ENCODE measurements around the gene KDM2A. TPM values are rescaled to one million over a fixed set of nuclear protein-coding genes. Genes with fewer than 3 reads are reported as not detected.
A peak's percentile ranks its signal among the peaks of the same experiment; 100 is the strongest.
"Not testable (repeated sequence)": the region's sequence is repeated elsewhere in the genome, so short reads cannot be mapped to it uniquely, and the experiment has no call there.

The KDM2A gene
- total RNA-seq, 1 experiment from 2014 or later: 27.9 TPM

DNA sequence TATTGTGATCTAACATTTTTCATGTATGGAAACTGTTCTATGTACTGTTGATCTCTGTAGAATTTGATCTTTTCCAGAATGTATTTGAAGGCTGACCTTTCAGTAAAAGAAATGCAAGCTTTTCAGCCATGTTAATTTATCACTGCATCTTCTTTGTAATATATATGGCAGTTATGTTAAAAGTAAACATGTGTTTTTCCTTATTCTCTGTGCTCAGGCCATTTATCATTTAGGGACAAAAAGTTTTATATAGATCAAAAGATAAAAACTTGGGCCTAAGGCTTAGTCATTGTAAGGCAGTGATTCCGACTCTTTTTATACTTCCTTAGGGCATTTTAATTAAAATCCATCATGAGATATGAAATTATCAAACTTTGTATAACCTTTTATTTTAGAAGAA is 48.7 kb downstream of the KDM2A start:
- DNase-seq (ENCODE audit: low spot score): no peak

DNA sequence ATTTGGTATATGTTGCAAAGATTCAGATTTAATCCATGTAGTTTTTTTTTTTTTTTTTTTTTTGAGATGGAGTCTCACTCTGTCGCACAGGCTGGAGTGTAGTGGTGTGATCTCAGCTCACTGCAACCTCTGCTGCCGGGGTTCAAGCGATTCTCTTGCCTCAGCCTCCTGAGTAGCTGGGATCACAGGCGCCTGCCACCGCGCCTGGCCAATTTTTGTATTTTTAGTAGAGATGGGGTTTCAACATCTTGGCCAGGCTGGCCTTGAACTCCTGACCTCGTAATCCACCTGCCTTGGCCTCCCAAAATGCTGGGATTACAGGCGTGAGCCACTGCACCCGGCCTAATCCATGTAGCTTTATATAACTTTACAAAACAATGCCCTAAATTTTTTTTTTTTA is 49.8 kb downstream of the KDM2A start:
- not testable (repeated sequence) for DNase-seq (ENCODE audit: low spot score)

DNA sequence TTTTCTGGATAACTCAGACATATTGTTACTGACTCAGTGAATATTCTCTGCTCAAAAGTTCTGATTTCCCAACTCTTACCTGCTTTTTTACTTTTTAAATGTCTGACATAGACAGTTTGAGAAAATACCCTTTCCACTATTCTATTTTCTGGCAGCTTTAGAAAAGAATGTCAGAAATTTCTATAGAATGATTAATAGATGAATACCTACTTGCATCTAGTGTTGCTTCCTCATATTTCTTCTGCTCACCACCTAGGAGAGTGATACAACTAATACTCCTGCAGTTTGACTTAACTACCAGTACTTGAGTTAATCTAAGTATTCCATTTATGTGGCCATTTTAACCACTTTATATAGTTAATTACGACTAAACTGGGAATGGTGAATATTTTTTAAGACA is 55.2 kb downstream of the KDM2A start:
- DNase-seq (ENCODE audit: low spot score): no peak

DNA sequence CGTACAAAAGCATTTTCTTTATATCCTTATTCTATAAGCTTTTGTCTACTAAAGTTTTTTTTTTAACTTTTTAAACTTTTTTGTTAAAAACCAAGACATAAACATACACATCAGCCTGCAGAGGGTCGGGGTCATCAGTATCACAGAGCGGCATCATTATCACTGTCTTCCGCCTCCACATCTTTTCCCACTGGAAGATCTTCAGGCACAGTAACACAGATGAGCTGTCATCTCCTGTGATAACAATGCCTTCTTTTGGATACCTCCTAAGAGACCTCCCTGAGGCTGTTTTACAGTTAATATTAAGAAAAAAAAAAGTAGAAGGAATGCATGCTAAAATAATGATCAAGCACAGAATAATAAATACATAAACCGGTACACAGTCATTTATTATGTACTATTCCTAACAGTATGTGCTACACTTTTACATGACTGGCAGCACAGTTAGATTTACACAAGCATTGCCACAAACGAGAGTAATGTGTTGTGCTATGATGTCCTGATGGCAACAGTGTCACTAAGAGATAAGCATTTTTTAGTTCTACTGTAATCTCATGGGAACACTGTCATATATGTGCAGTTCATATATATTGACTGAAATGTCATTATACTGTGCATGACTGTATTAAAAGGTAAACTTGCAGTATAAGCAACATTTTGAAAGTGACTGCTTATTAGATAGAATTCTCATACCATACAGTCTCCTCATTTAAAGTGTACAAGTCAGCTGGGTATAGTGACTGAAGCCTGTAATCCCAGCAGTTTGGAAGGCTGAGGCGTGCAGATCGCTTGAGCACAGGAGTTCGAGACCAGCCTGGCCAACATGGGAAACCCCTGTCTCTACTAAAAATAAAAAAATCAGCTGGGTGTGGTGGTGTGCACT is 58.6 kb downstream of the KDM2A start:
- no peak for DNase-seq (ENCODE audit: low spot score)

DNA sequence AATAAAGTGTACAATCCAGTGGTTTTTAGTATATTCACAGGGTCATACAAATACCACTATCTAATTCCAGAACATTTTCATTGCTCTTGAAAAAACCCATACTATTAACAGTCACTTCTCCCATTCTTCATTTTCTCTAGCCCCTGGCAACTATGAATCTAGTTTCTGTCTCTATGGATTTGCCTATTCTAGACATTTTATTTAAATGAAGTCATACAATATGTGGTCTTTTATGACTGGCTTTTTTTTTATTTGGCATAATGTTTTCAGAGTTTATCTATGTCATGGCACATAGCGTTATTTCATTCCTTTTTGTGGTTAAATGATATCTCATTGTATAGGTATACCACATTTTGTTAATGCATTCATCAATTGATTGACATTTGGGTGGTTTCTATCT is 59.4 kb downstream of the KDM2A start:
- DNase-seq (ENCODE audit: low spot score): no peak

DNA sequence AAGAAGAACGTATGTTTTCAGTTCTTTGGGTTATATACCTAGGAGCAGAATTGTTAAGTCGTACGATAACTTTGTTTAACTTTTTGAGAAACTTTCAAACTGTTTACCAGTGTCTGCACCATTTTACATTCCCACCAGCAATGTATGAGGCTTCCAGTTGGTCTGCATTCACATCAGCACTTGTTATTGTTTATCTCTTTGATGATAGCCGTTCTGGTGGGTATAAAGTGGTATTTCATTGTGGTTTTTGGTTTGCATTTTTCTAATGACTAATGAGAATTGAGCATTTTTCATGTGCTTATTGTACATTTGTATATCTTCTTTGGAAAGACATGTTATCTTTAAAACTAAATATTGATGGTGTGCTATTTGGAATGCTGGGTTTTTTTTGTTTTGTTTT is 59.8 kb downstream of the KDM2A start:
- DNase-seq (ENCODE audit: low spot score): peak; percentile 3

DNA sequence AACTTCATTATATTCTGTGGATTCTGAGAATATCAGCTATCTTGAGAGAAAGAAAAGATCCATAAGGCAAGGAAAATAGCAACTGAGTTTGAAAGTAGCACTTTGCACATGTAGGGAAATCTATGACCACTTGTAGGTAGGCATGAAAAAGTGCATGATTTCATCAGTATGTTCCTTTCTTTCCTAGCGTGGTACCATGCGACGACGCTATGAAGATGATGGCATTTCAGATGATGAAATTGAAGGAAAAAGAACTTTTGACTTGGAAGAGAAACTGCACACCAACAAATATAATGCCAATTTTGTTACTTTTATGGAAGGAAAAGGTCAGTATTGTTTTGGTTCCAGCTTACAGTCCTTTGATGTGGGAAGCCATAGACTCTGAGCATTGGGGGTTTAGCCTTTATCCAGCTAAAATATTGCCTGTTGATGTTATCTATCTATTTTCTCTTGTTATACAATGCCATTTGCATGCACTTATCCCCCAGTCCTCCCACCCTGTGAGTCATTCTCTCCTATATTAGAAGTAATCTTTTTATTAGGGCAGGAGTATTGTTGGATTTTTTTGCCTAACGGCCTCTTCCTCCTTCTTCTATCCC is 60.9 kb downstream of the KDM2A start:
- DNase-seq (ENCODE audit: low spot score): no peak

DNA sequence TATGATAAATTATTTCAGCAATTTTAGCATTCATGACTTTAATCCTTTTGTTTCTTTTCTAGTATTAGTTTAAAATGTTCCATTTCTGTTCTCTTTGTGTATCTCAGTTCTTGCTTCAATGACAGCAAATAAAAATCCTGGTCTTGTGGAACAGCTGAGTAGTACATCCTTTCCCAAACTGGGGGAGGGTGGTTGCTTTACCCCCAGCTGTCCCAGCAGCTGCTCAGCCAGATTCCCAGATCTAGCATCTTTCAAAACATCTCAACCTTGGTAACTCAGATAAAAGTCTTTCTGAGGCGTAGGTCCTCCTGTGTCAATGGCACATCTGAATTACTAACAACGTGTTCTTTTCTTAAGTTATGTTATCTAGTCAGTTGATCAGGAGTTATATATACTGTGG is 75.0 kb downstream of the KDM2A start:
- no peak for DNase-seq (ENCODE audit: low spot score)

DNA sequence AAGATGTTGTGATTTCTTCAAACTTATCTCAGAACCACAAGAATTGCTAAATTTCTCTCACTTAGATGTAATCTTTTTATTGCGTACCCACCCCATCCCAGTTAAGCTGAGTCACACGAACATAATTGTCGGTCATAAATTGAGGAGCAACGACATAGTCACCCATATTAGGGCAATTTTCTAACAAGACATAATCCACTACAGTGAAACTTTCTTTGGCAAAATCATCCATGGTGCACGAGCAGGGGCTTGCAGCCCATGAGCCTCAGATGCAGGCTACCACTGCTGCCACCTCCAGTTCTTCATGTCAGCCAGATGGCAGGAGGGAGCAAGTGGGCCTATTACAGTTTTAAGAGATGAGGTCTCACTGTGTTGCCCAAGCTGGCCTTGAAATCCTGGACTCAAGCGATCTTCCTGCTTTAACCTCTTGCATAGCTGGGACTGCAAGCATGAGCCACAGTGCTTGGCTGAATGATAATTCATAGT is 77.0 kb downstream of the KDM2A start:
- peak; percentile 81 for DNase-seq (ENCODE audit: low spot score)

DNA sequence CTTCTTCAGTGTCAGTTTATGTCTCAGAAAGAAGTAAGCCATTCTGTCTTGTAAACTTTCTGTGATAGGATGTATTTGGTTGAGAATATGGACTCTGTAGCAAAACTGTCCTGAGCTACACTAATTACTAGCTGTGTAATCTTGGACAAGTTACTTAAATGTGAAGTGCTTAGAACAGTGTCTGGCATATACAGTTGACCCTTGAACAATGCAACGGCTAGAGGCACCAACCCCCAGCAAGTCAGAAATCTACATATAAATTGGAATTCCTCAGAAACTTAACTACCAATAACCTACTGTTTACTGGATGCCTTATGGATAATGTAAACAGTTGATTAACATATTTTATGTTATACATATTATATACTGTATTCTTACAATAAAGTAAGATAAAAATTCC is 78.5 kb downstream of the KDM2A start:
- no peak for DNase-seq (ENCODE audit: low spot score)

DNA sequence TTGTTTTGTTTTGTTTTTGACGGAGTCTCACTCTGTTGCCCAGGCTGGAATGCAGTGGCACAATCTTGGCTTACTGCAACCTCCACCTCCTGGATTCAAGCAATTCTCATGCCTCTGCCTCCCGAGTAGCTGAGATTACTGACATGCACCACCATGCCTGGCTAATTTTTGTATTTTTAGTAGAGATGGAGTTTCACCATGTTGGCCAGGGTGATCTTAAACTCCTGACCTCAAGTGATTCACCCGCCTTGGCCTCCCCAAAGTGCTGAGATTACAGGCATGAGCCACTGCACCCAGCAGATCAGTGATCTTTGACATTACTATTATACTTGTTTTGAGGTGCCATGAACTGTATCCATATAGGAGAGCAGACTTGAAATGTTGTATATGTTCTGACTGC is 79.7 kb downstream of the KDM2A start:
- not testable (repeated sequence) for DNase-seq (ENCODE audit: low spot score)

DNA sequence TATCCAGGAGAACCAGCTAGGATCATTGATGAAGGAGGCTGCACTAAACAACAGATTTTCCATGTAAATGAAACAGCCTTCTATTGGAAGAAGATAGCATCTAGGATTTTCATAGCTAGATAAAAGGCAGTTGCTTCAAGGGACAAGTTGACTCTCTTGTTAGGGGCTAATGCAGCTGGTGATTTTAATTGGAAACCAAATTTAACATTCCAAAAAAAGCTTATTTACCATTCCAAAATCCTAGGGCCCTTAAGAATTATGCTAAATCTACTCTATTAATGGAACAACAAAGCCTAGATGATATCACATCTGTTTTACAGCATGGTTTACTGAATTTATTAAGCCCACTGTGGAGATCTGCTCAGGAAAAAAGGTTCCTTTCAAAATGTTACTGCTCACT is 80.7 kb downstream of the KDM2A start:
- no peak for DNase-seq (ENCODE audit: low spot score)

DNA sequence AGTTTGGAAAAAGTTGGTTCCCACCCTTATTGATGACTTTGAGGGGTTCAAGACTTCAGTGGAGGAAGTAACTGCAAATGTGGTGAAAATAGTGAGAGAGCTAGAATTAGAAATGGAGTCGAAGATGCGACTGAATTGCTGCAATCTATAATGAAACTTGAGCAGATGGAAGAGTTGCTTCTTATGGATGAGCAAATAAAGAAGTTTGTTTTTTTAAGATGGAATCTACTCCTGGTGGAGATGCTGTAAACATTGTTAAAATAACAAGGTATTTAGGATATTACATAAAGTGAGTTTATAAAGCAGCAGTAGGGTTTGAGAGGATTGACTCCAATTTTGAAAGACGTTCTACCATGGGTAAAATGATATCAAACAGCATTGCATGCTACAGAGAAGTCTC is 83.0 kb downstream of the KDM2A start:
- DNase-seq (ENCODE audit: low spot score): no peak

DNA sequence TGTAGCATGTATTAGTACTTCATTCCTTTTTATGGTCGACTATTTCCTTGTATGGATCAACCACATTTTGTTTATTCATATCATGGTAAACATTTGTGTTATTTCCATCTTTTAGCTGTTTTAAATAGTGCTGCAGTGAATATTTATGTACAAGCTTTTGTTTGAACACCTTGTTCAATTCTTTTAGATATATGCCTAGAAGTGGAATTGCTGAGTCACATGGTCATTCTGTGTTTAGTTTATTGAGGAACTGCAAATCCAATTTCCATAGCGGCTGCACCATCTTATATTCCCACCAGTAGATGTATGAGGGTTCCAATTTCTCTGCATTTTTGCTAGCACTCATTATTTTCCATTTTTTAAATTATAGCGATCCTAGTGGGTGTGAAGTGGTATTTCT is 85.8 kb downstream of the KDM2A start:
- no peak for DNase-seq (ENCODE audit: low spot score)

DNA sequence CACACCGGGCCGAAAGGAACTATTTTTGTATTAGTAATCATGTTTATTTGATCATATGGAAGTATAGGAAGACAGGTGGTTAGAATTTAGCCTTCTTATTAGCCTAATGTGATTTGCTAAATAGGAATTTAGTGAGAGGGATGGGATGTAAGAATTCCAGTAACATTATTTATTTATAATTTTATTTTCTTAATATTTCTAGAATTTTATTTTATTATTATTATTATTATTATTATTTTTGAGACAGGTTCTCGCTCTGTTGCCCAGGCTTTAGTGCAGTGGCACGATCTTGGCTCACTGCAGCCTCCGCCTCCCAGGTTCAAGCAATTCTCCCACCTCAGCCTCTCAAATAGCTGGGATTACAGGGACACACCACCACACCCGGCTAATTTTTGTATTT is 90.2 kb downstream of the KDM2A start:
- DNase-seq (ENCODE audit: low spot score): not testable (repeated sequence)

DNA sequence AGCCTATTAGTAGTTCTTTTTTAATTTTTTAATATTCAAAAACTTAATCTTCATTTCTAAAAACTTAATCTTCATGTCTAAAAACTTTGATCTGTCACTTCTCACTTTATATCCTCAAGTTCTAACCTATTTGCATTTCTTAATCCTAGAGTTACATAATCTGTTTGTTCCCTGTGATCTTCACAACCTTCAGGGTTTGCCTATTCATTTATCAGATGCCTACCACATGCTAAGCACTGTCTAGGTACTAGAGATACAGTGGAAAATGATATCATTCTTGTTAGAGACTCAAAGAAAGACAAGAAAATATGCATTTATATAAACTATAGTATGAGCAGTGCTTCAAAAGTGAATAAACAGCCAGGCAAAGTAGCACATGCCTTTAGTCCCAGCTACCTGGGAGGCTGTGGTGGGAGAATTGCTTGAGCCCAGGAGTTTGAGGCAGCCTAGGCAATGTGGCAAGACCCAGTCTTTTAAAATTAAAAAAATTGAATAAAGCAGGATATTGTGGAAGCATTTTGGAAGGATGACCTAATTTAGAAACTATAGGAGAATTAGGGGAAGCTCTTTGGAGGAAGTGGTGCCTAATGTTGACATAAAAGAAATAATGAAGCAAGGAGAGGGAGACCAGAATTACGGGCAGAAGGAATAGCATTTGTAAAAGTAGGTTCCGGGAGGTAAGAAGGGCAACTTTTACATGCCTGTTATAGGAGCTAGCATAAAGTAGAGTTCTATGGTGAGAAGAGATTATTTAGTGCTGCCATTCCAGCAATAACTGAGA is 92.8 kb downstream of the KDM2A start:
- DNase-seq (ENCODE audit: low spot score): no peak

DNA sequence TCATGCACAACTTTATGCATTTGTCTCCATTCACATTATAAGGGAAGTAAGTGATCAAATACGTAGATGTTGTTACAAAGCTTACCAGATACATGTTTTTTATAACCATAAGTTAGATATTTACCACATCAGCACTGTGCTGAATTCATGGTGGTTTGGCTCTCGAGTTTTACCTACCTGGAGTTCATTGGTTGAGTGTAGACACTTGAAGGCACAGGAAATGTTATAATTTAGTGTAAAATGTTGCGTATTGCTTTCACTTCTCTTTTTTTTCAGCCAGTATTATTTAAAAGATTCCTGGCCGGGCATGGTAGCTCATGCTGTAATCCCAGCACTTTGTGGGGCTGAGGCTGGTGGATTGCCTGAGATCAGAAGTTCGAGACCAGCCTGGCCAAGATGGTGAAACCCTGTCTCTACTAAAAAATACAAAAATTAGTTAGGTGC is 94.1 kb downstream of the KDM2A start:
- DNase-seq (ENCODE audit: low spot score): no peak

DNA sequence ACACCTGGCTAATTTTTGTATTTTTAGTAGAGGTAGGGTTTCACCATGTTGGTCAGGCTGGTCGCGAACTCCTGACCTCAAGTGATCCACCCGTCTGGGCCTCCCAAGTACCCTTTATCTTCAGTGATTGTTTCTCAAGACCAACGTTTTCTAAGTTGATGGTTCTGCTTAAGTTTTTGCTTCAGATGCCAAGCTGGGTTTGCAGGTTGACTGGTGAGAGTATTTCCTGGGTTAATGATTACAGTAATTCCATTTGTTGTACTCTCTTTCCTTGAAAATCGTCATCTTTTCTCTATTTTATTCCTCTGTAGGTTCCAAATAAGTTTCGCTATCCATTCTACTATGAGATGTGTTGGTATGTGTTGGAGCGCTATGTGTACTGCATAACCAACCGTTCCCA is 108.7 kb downstream of the KDM2A start:
- DNase-seq (ENCODE audit: low spot score): no peak

DNA sequence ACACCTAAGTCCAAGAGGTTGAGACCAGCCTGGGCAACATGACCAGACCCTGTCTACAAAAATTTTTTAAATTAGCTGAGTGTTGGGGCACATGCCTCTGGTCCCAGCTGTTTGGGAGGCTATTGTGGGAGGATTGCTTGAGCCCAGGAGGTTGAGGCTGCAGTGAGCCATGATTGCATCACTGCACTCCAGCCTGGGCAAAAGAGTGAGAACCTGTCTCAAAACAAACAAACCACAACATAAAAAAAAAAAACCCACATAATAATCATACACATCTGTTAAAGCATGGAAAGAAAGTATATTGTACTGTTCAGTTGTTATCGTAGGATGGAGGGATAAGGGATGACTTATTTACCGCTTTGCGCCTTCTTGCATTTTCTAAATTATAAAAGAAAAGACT is 111.3 kb downstream of the KDM2A start:
- no peak for DNase-seq (ENCODE audit: low spot score)

DNA sequence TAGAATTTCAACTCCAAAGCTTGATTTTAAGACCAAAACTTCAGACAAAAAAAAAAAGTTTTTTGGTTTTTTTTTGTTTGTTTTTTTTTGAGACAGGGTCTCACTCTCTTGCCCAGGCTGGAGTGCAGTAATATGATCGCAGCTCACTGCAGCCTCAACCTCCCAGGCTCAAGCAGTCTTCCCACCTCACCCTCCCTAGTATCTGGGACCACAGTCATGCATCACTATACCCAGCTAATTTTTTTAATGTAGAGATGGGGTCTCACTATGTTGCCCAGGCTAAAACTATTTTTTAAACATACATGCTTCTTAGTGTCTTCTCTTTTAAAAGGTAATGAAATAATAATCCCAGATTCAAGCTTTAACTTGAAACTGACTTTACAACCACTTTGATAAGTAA is 111.8 kb downstream of the KDM2A start:
- no peak for DNase-seq (ENCODE audit: low spot score)

DNA sequence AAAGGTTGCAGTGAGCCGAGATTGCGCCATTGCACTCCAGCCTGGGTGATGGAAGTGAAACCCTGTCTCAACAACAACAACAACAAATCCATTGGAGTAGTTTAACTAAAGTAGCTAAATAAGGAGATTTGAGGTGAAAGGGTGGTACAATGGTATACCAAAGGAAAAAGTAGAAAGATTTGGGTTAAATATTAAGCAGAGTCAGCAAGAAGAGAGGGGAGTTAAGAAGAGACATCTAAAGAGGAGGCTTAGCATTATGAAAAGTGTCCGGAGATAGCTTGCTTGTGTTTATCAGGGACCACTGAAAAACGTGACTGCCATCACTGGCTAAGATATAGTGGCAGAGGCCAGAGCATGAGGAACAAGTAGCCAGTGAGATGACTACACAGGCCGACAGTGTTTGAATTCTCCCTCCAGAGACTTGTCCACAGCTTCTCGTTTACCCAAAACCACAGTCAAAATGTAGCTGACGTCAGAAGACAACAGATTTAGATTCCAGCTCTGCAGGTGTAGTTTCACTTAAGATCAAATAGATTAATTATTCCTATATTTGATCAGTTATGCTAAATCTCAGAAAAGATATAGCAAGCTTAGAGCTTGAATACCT is 114.6 kb downstream of the KDM2A start:
- no peak for DNase-seq (ENCODE audit: low spot score)

DNA sequence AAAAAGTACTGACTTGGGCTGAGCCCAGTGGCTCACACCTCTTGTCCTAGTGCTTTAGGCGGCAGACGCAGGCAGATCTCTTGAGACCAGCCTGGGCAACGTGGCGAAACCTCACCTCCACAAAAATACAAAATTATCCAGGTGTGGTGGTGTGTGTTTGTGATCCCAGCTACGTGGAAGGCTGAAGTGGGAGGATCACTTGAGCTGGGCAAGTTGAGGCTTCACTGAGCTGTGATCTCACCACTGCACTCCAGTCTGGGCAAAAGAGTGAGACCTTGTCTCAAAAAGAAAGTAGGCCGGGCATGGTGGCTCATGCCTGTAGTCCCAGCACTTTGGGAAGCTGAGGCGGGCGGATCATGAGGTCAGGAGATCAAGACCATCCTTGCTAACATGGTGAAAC is 115.5 kb downstream of the KDM2A start:
- DNase-seq (ENCODE audit: low spot score): not testable (repeated sequence)
